NCI-H146 (cell line): ENCODE measurements around the gene GRM4.

Source experiments
- DNase-seq: peaks from one replicate; lab custom pipeline; 2025; lab: John Stamatoyannopoulos, UW

Gene GRM4

DNA sequence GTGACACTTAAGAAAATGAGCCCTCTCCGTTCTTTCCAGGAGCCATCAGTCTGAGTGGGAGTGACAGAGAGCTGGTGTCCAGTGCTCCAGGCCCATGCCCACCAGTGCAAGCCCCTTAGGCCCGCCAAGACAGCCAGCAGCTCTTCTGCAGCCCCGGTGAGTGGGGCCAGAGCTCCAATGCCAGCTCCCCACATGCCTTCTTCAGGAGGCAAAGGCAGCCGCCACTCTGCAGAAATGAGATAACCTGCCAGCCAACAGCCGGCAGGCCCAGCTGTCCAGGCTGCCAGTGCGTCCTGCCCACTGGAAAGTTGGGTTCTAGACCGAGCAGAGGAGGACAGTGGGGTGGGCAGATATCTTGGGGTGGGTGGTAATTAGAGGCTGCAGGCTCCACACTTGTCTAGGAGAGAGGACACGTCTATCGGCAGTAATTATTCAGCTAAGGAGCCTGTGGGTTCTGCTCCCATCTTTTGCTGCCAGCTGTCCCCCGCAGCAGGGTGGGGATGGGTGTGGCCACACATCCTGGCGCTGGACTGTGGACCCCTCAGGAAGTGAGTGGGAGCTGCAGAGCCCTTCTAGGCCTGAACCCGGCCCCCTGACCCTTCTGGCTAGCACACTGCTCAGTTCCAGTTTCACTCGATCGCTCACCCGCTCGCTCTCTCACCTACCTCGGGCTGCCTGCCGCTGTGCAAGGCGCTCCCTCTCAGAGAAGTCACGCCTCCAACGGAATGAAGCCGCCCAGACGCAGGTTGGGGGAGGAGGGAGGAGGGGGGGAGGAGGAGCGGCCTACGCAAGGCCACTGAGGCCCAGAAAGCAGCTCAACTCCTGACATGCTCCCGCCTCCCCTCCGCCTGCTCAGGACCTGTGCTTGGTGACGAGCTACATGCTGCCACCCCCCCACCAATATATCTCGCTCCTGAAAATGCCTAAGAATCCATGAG lies 3.6 kb downstream of the GRM4 start:
- no peak for DNase-seq

DNA sequence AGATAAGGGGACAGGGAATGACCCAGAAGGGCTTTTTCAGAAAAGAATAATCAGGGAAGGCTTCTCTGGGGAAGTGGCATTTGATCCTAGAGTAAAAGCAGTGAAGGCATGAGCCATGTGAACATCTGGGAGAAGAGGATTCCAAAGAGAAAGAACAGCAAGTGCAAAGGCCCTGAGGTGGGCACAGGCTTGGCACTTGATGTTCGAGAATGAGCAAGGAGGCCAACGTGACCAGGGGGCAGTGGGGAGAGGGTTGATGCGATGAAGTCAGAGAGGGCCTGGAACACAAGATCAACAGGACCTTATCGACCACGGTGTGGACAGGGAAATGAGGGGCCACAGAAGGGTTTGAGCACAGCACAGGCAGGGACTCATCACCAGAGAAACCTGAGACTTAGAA lies 5.8 kb downstream of the GRM4 start:
- no peak for DNase-seq

DNA sequence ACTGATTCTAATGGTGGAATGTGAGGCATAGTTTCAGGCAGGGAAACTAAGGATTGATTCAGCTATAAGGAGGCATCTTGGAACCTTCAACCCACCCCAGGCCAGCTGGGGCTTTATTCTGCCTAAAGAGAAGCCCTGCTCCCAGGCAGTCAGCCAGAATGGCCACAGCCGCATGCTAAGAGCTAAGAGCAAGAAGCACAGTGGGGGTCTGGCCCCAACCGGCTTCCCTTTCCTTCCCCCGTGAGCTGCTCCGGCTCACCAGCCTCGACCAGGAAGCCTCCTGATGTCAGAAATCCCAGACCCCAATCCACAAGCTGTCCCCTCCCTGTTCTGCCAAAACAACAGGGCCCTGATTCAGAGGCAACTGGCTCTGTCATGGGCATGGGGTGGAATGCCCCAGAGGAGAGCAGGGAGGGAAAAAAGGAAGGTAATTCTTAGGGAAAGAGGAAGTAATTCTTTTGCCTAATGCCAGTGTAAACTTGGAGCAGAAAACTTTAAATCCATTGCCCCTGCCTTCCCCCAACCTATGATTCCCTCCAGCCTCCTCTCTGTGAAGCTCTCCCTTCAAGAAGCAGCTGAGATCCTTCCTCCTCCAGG lies 6.9 kb downstream of the GRM4 start:
- DNase-seq = no peak

DNA sequence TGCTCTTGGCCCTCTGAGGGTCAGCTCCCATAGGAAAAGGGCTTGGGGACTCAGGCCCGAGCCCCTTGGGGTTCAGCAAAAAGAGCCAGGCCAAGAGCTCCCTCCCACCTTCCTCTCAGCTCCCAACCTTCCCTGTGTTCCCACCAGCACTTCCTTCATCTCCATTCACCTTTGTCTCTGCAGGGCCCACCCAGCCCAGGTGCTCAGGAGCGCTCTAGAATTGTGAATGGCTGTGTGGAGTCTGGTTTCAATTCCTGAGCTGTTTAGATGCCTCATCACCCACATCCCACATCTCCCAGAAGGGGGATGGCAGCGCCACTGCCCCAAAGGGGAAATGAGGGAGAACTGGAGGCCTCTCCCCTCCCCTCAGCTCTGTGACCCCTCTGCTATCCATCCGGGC lies 7.7 kb downstream of the GRM4 start:
- DNase-seq = no peak

DNA sequence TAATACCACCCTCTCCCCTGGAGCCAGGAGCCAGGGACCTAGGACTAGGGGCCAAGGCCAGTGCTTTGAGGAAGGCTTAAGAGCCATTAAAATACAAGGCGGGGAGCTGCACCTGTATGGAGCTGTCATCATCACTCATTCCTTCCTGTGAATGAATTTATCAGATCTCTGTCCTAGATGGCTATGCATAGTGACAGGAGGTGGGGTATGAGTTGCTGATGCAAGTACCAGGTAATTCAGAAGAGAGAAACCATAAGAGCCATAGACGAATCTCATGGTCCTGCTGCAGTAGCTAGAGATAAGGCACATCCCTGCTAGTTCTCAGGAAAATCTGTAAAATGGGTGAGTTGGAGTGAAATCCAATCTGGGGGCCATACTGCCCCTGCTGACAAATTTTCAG lies 10.3 kb downstream of the GRM4 start:
- DNase-seq = no peak

DNA sequence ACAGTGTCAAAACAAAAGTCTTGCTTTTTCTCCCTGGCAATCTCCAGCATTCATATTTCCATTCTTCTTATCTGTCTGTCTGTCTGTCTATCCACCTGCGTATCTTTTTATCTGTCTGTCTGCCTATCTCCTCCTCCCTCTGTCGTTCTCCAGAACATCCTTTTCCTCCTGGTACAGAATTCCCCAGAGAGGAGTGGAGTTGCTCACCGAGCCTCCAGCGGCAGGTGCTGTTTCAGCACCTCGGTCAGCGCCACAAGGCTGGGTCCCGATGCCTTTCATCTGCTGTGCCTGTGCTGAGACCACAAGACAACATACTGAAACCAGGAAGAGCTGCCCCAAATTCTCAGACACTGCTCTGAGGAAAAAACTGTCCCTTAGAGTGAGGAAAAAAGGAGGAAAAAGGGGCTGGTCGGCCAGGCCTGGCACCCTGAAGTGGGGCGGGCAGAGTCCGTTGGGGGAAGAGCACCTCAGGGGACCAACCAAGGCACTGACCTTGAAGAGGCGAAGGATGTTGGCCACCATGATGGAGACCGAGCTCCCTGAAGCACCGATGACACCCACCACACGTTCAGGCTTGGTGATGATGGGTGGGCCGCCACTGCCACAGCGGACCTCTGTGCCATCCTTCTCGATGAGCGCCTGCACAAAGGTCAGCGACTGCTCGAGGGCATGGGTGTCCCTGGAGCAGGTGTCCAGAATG lies 13.3 kb downstream of the GRM4 start:
- DNase-seq = no peak

DNA sequence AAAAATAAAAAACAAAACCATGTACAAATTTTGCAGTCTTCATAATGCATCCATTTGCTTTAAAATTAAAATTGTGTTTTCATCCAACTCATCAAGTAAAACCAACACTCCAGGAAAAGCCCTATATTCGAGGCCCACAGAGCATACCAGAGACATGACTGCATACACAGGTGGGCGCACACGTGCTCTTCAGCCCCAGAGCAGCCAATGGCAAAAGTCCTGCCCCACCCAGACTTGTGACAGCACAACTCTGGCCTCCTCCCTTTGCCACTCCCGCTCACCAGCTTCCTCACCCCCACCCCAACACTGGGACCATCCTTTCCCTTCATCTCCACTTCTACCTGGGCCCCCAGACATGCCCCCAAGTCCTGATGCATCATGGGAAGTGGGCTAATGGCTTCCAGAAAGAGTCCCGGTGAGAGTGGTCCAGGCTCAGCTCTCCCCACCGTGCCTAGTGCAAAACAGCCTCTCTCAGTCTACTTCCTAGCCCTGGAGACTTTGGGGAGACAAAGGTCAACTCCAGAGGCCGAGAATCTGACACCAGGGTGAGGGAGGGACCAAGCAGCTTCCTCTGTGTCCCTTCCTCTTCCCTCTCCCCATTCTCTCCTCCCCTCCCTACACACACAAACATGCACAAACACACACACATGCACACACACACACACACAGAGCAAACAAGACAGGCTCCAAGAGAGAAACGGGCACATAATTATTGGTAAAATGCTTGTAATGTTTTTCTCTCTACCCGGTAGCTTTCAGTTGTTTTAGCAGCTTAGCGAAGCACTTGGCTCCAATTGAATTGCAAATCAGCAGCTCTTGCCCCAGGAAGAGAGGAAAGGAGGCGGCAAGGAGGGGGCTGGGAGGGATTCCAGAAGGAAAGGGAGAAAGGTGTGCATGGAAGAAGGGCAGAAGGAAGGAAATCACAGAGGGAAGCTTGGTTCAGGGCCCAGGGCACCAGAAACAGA lies 14.3 kb downstream of the GRM4 start:
- peak; percentile 17 for DNase-seq

DNA sequence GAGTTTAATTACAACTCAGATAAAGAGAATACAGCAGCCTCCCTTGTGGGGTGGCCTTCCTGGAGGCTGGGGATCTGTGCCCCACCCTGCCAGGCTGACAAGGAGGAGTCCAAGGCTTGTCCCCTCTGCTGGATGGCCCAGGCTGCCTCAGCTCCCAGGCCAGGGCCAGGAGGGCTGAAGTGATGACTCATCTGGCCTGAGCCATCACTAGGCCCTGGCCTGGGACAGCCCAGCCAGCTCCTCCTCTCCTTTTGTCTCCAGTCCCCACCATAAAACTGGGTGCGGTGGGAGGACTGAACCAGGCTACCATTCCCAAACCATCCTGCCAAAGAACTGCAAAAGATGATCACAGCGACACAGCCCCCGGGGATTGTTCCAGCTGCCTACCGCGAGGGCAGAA lies 15.0 kb downstream of the GRM4 start:
- DNase-seq = no peak

DNA sequence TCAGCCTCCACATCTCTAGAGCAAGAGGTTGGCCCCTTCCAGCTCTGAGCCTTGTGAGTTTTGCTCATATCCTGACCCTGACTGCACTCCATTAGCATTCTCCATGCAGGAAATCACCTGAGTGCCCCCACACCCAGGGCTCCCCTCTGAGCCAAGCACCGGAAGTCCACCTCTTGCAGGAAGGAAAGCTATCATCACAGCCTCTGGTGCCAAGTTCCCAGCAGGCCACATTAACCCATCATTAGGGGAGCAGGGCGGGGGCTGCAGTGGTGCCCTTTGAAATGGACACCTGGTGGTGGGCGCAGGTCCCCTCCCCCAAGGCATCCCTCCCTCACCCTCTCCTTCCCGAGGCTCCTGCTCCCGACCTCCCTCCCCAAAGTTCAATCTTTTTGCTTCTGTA lies 16.1 kb downstream of the GRM4 start:
- peak; percentile 18 for DNase-seq

DNA sequence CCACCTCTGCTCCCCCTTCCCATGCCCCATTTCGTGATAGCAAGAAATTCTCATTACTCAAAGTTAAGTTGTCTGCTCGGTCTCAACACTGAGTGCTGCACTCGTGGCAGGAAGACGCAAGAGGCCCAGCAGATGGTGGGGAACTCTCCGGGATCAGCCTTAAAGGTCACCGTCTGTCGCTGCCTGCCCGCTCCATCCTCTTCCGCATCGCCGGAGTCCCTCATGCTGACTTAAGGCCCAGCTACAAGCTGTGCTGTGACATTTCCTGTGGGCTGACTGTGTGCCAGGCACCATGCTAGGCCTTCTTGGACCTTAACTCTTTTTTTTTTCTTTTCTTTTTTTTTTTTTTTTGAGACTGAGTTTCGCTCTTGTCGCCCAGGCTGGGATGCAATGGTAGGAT lies 17.8 kb downstream of the GRM4 start:
- no peak for DNase-seq

DNA sequence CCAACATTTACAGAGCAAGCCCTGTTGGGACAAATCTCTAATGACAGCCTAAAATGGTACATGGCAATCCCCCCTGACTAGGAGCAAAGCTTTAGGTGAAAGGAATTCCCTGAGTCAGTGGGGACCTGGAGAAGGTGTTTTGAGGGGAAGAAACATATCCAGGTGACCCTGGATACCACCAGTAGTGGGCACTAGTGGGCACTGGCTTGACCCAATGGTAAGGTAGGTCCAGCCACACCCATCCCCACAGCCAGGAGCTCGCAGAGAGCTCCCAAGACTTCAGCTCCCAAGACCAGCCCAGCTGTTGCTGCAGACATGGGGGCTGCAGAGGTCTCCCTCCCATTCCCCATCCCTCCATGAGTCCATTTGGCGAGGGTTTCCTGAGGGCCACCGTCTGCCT lies 19.5 kb downstream of the GRM4 start:
- no peak for DNase-seq

DNA sequence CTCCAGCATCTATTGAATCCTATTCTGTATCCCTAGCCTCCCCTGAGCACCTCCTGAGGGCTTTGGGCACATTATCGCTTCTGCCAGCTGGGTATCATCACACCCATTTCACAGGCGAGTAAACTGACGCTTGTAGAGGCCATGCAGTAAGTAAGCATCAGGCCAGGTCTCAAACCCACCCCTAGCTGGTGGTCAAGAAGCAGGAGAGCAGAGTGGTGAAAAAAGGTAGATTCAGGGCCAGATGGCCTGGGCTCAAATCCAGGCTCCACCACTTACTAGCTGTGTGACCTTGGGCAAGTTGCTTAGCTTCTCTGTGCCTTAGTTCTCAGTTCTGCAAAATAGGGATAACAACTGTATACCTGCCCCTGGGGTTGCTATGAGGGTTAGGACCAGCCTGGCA lies 19.9 kb downstream of the GRM4 start:
- no peak for DNase-seq

DNA sequence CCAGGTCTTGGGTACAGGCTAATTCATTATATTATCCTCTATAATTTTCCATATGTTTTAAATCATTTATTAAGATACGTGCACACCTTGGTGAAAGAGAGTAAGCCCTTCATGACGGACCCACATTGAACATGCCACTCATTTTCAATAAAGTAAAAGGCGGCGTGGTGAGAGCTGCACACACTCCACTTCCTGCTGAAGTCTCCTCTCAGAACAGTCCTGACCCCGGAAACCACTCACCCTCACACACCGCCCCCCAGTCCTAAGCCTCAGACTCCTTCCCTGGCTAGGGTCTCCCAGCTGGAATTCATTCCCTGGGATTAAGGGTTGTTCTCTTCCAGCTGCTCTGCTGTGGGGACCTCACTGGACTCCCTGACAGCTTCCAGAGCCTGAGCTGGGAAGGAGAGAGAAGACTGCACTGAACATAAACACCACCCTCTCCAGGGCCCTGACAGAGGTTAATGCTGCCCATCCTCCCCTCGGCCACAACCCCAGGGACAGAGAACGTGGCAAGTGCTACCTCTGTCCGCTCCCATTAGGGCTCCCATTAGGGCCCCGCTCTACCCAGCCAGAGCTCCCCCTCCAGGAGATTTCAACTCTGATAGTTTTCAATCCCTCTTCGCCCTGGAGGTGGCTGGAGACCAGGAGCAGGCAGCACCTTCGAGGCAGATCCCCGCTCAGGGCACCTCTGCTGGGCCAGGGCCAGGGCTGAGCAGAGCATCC lies 24.8 kb downstream of the GRM4 start:
- DNase-seq = no peak

DNA sequence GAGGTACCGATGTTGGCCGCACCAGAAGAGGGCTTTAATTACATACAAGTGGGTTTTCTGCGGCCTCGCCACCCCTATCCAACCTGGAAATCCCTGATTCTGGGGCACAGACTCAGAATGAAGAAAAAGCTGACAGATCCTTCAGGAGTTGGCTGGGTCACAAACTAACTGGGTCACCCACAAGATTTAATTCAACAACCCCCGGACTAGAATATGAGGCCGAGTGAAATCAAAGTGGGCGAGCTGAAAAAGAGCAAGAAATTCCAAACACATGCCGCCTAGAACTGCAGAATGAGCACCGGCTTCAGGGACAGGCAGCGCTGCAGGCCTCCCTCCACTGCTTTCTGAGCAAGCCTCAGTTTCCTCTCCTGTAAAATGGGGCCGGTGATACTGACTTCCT lies 30.0 kb downstream of the GRM4 start:
- no peak for DNase-seq

DNA sequence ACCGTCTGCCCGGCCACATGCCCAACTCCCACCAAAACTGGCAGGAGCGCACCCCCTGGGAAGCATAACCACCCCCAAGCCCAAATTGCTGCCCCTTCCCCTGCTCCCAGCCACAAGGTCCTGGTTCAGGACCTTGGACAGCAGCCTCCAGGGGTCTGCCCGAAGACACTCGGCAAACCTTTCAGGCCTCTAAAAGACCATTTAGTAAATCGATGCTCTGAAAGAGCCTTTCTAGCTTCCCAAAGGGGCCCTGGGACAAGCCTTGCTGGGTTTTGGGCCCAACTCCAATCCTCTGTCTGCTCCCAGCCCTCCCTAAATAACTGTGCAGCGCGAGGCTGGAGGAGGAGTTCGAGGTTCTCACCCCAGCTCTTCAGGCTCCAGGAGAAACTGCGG lies 30.5 kb downstream of the GRM4 start:
- no peak for DNase-seq

DNA sequence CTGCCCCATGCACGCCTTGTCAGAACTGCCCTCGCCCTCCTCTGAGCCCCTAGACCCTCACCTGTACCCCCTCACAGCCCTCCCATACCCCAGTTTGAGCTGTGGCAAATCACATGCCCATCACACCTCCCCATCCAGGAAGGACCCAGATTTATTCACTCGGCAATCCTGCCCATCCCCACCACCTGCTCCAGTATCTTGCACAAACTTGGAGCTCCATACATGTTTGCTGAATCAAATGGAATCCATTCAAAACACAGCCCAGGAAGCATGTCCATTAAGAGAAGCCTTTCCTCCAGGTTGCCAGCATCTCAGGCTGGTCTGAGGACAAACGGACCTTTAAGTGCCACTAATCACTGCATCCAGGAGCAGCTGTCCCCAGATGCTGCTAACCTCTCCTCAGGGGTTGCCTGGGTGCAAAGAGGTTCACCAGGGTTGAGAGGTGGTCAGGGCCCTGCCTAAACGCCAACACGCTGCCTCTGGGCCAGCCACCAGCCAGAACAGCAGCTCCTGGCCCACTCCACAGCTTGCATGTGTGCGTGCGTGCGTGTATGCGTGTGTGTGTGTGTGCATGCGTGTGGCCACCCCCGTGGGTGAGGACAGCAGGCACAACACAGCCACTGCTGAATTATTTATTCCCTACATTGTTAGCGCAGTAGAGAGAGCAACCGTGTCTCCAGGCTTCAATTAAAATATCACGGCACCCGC lies 31.0 kb downstream of the GRM4 start:
- no peak for DNase-seq

DNA sequence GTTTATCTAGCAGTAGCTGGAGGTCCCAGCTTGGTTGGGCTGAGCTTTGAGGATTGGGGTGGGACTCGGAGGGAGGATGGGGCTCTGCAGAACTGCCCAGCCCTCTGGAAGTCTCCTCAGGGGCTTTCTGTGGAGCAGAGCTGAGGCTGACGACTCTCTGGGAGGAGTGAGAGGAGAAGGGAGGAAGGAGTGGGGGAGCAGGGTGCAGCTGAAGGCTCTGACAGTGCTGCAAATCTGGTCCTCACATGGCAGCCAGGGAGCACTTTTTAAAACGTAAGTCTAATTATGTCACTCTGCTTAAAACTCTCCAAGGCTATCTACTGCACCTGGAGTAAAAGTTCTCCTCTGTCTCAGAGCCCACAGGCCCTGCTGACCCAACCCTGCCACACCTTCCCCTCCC lies 32.4 kb downstream of the GRM4 start:
- DNase-seq = no peak

DNA sequence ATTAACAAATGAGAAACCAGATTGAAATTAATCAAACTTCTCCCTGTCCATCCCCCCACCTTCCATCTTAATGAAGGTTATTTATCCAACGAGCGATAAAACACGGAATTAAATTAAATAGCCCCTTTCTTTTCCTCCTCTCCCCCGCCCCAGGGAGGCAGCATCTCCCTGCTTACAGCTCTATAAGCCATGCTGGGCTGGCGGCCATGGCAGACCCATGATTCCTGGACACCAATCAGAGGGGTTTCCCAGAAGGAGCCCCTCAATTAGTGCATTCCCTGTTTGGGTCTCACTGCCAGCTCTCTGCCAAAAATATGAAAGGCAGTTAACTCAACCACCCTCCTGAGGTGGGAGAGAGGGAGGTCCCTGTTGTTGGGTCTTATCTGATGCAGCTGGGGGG lies 33.8 kb downstream of the GRM4 start:
- no peak for DNase-seq

DNA sequence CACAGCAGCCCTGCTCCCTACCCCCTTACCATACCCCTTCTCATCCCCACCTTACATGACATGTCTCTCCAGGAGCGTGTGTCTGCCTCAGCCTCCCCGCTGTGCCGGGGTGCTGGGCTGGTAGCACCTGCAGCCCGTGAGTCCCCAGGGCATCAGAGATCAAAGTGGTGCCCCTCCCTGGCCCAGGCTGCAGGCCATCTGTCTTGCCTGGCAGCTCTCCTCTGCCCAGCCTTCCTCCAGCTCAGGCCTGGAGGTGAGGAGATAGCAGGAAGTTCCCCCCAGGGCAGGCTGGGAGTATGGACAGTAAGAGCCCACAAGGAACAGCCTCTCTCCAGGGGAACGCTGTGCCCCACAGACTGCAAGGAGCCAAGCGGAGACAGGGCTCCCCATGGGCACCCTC lies 35.3 kb downstream of the GRM4 start:
- DNase-seq = no peak

DNA sequence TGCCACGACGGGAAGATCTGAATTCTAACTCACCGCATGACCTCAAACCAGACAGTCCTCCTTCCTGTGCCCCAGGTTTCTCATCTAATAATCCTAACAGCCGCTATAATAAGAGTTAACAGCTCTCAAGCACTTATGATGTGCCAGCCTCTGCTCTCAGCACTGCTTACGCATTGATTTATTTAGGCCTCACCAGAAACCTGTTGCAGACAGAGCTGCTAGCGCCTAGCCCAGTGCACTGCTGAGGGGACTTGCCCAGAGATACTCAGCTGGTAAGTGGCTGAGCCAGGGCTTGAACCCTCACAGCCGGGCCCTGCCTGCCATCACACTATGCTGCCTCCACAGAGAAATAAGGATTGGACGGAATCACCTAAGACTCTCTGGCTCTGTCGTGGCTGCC lies 37.7 kb downstream of the GRM4 start:
- no peak for DNase-seq

DNA sequence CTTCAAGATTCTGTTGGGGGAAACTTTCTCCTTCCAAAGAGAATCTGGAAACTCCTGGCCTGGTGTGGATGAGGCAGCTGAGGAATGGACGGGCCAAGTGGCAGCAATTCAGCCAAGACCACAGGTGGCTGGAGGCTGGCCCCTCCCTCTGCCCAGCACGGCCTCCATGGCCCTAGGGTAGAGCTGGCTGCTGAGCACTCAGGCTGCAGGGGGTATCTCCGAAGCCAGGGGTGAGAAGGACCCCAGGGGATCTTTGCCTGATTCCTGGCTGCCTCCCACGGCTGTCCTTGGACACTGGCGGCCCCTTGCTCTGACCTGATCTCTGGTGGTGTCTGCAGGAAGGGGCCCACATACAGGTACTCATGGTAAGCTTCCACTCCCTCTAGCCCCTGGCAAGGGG lies 39.0 kb downstream of the GRM4 start:
- peak; percentile 40 for DNase-seq
